H9 (cell line): Measurements from ENCODE around the gene MCU. TPM values are rescaled to one million over a fixed set of nuclear protein-coding genes. Genes with fewer than 3 reads are reported as not detected.

Source experiments
- DNase-seq: peaks from one replicate; pipeline ENCODE4 v3.0.0-alpha.2; 2017
- H2AFZ ChIP-seq: one replicate; pipeline ENCODE4 v1.6.1; 2013; ENCODE audit warnings: mild to moderate bottlenecking, low read length, control low read depth, moderate library complexity
- H2AK5ac ChIP-seq: 2 replicates; pipeline ENCODE4 v1.6.1; 2013; ENCODE audit warnings: low read length, control low read depth, mixed read lengths; ENCODE audit not compliant: insufficient read length
- H2BK120ac ChIP-seq: one replicate; pipeline ENCODE4 v1.6.1; 2013; ENCODE audit warnings: low read depth, mild to moderate bottlenecking, low read length, control low read depth, inconsistent platforms; ENCODE audit not compliant: poor library complexity, severe bottlenecking
- H2BK12ac ChIP-seq: 2 replicates; pipeline ENCODE4 v1.6.1; 2013; ENCODE audit warnings: low read length, control low read depth, mixed read lengths, low read depth; ENCODE audit not compliant: insufficient read length
- H2BK15ac ChIP-seq: 2 replicates; pipeline ENCODE4 v1.6.1; 2013; ENCODE audit warnings: low read depth, low read length, control low read depth
- H2BK20ac ChIP-seq: one replicate; pipeline ENCODE4 v1.6.1; 2013; ENCODE audit warnings: low read depth, mild to moderate bottlenecking, low read length, control low read depth, inconsistent platforms; ENCODE audit not compliant: poor library complexity, severe bottlenecking
- H2BK5ac ChIP-seq: 2 replicates; pipeline ENCODE4 v1.6.1; 2013; ENCODE audit warnings: low read length, control low read depth, mixed read lengths; ENCODE audit not compliant: insufficient read length
- H3K14ac ChIP-seq: 2 replicates; pipeline ENCODE4 v1.6.1; 2013; ENCODE audit warnings: low read length, control low read depth; ENCODE audit not compliant: insufficient read depth
- H3K18ac ChIP-seq: 2 replicates; pipeline ENCODE4 v1.6.1; 2013; ENCODE audit warnings: low read depth, mild to moderate bottlenecking, mixed read lengths, low read length, control low read depth; ENCODE audit not compliant: insufficient read length
- H3K23ac ChIP-seq: 2 replicates; pipeline ENCODE4 v1.6.1; 2013; ENCODE audit warnings: low read length, control low read depth, mixed read lengths, low read depth; ENCODE audit not compliant: insufficient read length
- H3K23me2 ChIP-seq: 2 replicates; pipeline ENCODE4 v1.6.1; 2013; ENCODE audit warnings: low read depth, mild to moderate bottlenecking, mixed read lengths, low read length, control low read depth; ENCODE audit not compliant: insufficient read length, poor library complexity, severe bottlenecking
- H3K27ac ChIP-seq: 2 replicates; pipeline ENCODE4 v1.5.1; 2013; ENCODE audit warnings: low read length, control low read depth, mixed read lengths, low read depth; ENCODE audit not compliant: insufficient read length
- H3K27me3 ChIP-seq: 2 replicates; pipeline ENCODE4 v1.6.1; 2013; ENCODE audit warnings: low read length, control low read depth, inconsistent platforms; ENCODE audit not compliant: insufficient read depth
- H3K4ac ChIP-seq: 2 replicates; pipeline ENCODE4 v1.6.1; 2013; ENCODE audit warnings: low read depth, mild to moderate bottlenecking, control low read depth, inconsistent platforms, low read length, moderate library complexity
- H3K4me1 ChIP-seq: 2 replicates; pipeline ENCODE4 v1.6.1; 2013; ENCODE audit warnings: low read length, control low read depth, inconsistent platforms; ENCODE audit not compliant: insufficient read depth
- H3K4me2 ChIP-seq: 2 replicates; pipeline ENCODE4 v1.6.1; 2013; ENCODE audit warnings: low read length, control low read depth, mixed read lengths; ENCODE audit not compliant: insufficient read length, insufficient read depth
- H3K56ac ChIP-seq: 2 replicates; pipeline ENCODE4 v1.6.1; 2013; ENCODE audit warnings: low read depth, mild to moderate bottlenecking, mixed read lengths, low read length, control low read depth; ENCODE audit not compliant: insufficient read length
- H3K79me1 ChIP-seq: 2 replicates; pipeline ENCODE4 v1.6.1; 2013; ENCODE audit warnings: low read depth, mild to moderate bottlenecking, moderate library complexity, low read length, control low read depth, inconsistent platforms; ENCODE audit not compliant: insufficient read depth, poor library complexity, severe bottlenecking
- H3K79me2 ChIP-seq: 2 replicates; pipeline ENCODE4 v1.6.1; 2013; ENCODE audit warnings: low read length, control low read depth, inconsistent platforms; ENCODE audit not compliant: insufficient read depth
- H3K9ac ChIP-seq: 2 replicates; pipeline ENCODE4 v1.6.1; 2013; ENCODE audit warnings: low read length, control low read depth, mixed read lengths; ENCODE audit not compliant: insufficient read length; ENCODE audit errors: extremely low read depth
- H3K9me3 ChIP-seq: one replicate; pipeline ENCODE4 v1.6.1; 2013; ENCODE audit warnings: low read depth, low read length, inconsistent platforms; ENCODE audit not compliant: control insufficient read depth
- H3T11ph ChIP-seq: one replicate; pipeline ENCODE4 v1.6.1; 2013; ENCODE audit warnings: mild to moderate bottlenecking, low read length, control low read depth, inconsistent platforms
- H4K20me1 ChIP-seq: one replicate; pipeline ENCODE4 v1.6.1; 2013; ENCODE audit not compliant: control insufficient read depth, insufficient read length, insufficient read depth
- H4K5ac ChIP-seq: 2 replicates; pipeline ENCODE4 v1.6.1; 2013; ENCODE audit warnings: low read depth, mild to moderate bottlenecking, mixed read lengths, low read length, control low read depth; ENCODE audit not compliant: insufficient read length
- H4K8ac ChIP-seq: replicated peaks from 2 replicates; pipeline ENCODE4 v1.6.1; 2013; ENCODE audit warnings: low read length, control low read depth, mixed read lengths, low read depth; ENCODE audit not compliant: insufficient read length
- H4K91ac ChIP-seq: 2 replicates; pipeline ENCODE4 v1.6.1; 2013; ENCODE audit warnings: low read depth, mild to moderate bottlenecking, moderate library complexity, mixed read lengths, low read length, control low read depth; ENCODE audit not compliant: insufficient read length
- H3K27ac Mint-ChIP-seq, 3 experiments: 2 replicates in 2 of 3; 3 replicates in 1 of 3; pipeline ENCODE4 v1.8.0; 2020 to 2021; ENCODE audit warnings: mixed read lengths in 3 of 3, mild to moderate bottlenecking in 1 of 3, moderate library complexity in 1 of 3
- H3K27me3 Mint-ChIP-seq: 2 replicates; pipeline ENCODE4 v1.8.0; 2021; ENCODE audit warnings: low read depth, mild to moderate bottlenecking, moderate library complexity, mixed read lengths
- H3K36me3 Mint-ChIP-seq, 3 experiments: 2 replicates in 2 of 3; 3 replicates in 1 of 3; pipeline ENCODE4 v1.8.0; 2020 to 2021; ENCODE audit warnings: low read depth in 3 of 3, mixed read lengths in 3 of 3; ENCODE audit not compliant: insufficient read depth in 1 of 3
- H3K4me1 Mint-ChIP-seq, 2 experiments: 2 replicates each; pipeline ENCODE4 v1.8.0; 2020; ENCODE audit warnings: mixed read lengths in 2 of 2
- H3K4me3 Mint-ChIP-seq, 2 experiments: 2 replicates in 1 of 2; 3 replicates in 1 of 2; pipeline ENCODE4 v1.8.0; 2020 to 2021; ENCODE audit warnings: mild to moderate bottlenecking in 2 of 2, mixed read lengths in 2 of 2, moderate library complexity in 1 of 2
- H3K9me3 Mint-ChIP-seq, 2 experiments: 2 replicates in 1 of 2; 3 replicates in 1 of 2; pipeline ENCODE4 v1.8.0; 2020; ENCODE audit warnings: mild to moderate bottlenecking in 2 of 2, mixed read lengths in 2 of 2, moderate library complexity in 1 of 2
- CTCF ChIP-seq: fragments of 200-600 bp; sonication (generic); conservative IDR thresholded peaks from 3 replicates; pipeline ENCODE4 v1.8.0; 2021; ENCODE audit warnings: antibody characterized with exemption, mild to moderate bottlenecking
- WGBS: extraction: QIAGEN DNeasy Blood & Tissue Kit; methylation state at CpG from one replicate; pipeline ENCODE4 v1.1.7; 2013; ENCODE audit warnings: missing lambda C conversion rate, low lambda C conversion rate, mixed read lengths; ENCODE audit not compliant: insufficient read length; ENCODE audit errors: extremely low coverage; 5-methylcytosine and 5-hydroxymethylcytosine counted together
- total RNA-seq: library from RNA; stranded (reverse); gene quantifications from 2 replicates; pipeline ENCODE4 v1.2.1, GENCODE V29; 2021

The MCU gene
- total RNA-seq, 1 experiment from 2014 or later = 36.6 TPM

GRCh38 chr10:72654720-72655119, 37.2 kb upstream of the MCU start:
- no CpG with 5 or more reads among the region's 3 CpGs for WGBS
- H2AK5ac ChIP-seq = no peak overlapping the region
- H3K79me1 ChIP-seq = no peaks in the 10 kb centered on the region
- no peak overlapping the region for H3K4ac ChIP-seq
- DNase-seq = no peak
- H2BK12ac ChIP-seq = no peak overlapping the region
- no peak overlapping the region for H4K8ac ChIP-seq
- no peak overlapping the region for H3K14ac ChIP-seq
- H3K27ac ChIP-seq = no peak overlapping the region
- H2AFZ ChIP-seq = no peak overlapping the region
- no peak overlapping the region for H2BK20ac ChIP-seq
- no peak overlapping the region for H3K9ac ChIP-seq
- peaks cover 6 to 7% of the 10 kb centered on the region in 2 experiments for H3K4me1 Mint-ChIP-seq
- H3K27ac Mint-ChIP-seq = no peak overlapping the region; a peak in 1 of 7 replicates
- H4K20me1 ChIP-seq = no peaks in the 10 kb centered on the region
- H3K9me3 Mint-ChIP-seq = no peaks in the 10 kb centered on the region
- H3K4me2 ChIP-seq = no peak overlapping the region
- H4K5ac ChIP-seq = no peak overlapping the region
- no peak overlapping the region for H3K56ac ChIP-seq
- no peaks in the 10 kb centered on the region for H3K27me3 Mint-ChIP-seq
- no peak overlapping the region for H3K18ac ChIP-seq
- H3T11ph ChIP-seq = no peak overlapping the region
- no peaks in the 10 kb centered on the region for H3K79me2 ChIP-seq
- no peak overlapping the region for H2BK120ac ChIP-seq
- H3K23ac ChIP-seq = no peak overlapping the region
- no peaks in the 10 kb centered on the region for H3K36me3 Mint-ChIP-seq
- H4K91ac ChIP-seq = no peak overlapping the region
- H3K4me1 ChIP-seq = peaks cover 2% of the 10 kb centered on the region; the same call in 1 of the 2 replicates
- no peak overlapping the region for H2BK15ac ChIP-seq
- H2BK5ac ChIP-seq = no peak overlapping the region
- no peak for TF ChIP-seq CTCF
- no peaks in the 10 kb centered on the region for H3K9me3 ChIP-seq
- H3K27me3 ChIP-seq = no peaks in the 10 kb centered on the region
- H3K4me3 Mint-ChIP-seq = no peak overlapping the region
- H3K23me2 ChIP-seq = no peaks in the 10 kb centered on the region
